ENCODE data around the gene ODAM.

DNA sequence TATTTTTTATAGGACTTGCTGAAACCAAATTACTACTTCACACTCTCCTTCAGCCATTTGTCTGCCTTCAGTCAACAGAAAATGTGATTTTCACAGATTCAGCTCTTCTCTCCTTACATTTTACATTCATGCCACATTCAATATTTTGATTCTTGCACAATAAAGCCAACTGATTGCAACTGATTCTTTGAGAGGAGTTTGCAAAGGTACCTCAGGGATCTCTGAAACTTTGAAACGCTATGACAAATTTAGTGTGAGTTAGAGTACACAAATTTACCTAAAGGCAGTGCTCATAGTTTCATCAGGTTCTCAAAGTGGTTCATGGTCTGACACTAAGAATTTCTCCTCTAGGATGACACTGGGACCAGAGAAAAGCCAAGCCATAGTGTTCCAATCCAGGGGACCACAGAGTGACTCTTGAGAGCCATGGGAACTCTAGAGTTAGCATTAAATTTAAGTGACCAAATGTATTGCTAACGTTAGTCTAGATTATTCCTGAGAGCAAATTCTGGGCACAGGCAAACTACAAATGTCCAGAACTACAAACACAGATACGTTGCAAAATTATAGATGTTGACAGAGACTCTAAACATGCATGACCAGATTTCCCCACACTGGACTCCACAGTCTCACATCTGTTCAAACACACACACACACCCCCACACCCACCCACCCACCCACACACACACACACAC lies 55.9 kb downstream of the ODAM start:
- TF ChIP-seq, protein P1, sequence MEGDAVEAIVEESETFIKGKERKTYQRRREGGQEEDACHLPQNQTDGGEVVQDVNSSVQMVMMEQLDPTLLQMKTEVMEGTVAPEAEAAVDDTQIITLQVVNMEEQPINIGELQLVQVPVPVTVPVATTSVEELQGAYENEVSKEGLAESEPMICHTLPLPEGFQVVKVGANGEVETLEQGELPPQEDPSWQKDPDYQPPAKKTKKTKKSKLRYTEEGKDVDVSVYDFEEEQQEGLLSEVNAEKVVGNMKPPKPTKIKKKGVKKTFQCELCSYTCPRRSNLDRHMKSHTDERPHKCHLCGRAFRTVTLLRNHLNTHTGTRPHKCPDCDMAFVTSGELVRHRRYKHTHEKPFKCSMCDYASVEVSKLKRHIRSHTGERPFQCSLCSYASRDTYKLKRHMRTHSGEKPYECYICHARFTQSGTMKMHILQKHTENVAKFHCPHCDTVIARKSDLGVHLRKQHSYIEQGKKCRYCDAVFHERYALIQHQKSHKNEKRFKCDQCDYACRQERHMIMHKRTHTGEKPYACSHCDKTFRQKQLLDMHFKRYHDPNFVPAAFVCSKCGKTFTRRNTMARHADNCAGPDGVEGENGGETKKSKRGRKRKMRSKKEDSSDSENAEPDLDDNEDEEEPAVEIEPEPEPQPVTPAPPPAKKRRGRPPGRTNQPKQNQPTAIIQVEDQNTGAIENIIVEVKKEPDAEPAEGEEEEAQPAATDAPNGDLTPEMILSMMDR (IDR thresholded peaks at IDR 0.05) = no peak
- TF ChIP-seq POLR2A (IDR thresholded peaks at IDR 0.05) (no peak), POLR2AphosphoS5 (IDR thresholded peaks at IDR 0.05) (no peak)
